Measurements from ENCODE around the gene IFRD1. TPM values are rescaled to one million over a fixed set of nuclear protein-coding genes. Genes with fewer than 3 reads are reported as not detected.

Gene IFRD1
- total and polyA plus RNA-seq, 12 donors = 20.5 to 86.2 (median 52.7) TPM

DNA sequence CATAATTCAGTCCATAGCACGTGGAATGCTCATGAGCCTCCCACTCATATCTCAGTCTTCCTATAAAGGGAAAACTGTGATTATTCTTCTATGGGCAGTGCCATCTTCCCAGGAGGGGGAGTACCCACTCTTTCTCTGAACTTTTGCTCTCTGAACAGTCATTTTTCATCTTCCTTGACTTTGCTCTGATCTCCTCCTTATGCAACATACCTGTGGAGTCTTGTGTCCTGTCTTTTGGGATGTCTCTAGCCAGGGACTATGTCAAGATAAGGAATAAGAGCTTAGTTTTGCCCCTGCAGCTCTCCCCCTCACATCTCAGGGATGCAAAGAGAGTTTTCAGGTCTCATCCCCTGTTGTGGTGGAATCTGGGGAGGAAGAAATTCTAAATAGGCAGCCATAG is 58.1 kb downstream of the IFRD1 start:
- Histone ChIP-seq H3K27ac (no peak overlapping the region), H3K36me3 (replicated peaks in 1 of 2) (no peaks in the 10 kb centered on the region), H3K9me3 (replicated peaks in 1 of 3) (no peaks in the 10 kb centered on the region), H3K4me1 (replicated peaks in 1 of 2) (no peaks in the 10 kb centered on the region), H3K27me3 (no peaks in the 10 kb centered on the region), H3K4me3 (no peak overlapping the region)
- no peak for DNase-seq
- TF ChIP-seq, protein P1, sequence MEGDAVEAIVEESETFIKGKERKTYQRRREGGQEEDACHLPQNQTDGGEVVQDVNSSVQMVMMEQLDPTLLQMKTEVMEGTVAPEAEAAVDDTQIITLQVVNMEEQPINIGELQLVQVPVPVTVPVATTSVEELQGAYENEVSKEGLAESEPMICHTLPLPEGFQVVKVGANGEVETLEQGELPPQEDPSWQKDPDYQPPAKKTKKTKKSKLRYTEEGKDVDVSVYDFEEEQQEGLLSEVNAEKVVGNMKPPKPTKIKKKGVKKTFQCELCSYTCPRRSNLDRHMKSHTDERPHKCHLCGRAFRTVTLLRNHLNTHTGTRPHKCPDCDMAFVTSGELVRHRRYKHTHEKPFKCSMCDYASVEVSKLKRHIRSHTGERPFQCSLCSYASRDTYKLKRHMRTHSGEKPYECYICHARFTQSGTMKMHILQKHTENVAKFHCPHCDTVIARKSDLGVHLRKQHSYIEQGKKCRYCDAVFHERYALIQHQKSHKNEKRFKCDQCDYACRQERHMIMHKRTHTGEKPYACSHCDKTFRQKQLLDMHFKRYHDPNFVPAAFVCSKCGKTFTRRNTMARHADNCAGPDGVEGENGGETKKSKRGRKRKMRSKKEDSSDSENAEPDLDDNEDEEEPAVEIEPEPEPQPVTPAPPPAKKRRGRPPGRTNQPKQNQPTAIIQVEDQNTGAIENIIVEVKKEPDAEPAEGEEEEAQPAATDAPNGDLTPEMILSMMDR (IDR thresholded peaks at IDR 0.05) = no peak
- no peak for TF ChIP-seq POLR2A (IDR thresholded peaks at IDR 0.05)
- 73 to 88% (median 81%) methylated on average over 1 of the region's 1 CpG for WGBS, 4 donors
- intact Hi-C loops (cut with DNase I) = no loop called here

DNA sequence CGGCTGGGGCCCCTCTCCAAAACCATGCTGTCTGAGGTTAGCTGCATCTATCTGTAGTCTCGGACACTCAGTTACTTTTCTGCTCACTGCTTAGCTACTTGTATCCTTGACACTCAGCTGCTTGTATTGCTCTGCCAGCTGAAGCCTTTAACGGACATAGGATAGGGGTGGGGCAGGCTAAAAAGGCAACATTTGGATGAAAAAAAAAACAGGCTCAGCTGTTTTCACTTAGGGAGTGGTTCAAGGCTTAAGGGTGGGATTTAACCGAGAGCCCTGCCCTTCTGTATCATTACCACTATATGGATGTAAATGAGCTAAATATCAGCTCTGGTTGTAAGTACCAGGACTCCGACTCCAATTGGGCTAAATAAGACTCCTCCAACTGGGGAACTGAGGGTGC is 59.1 kb downstream of the IFRD1 start:
- 64 to 76% (median 74%) methylated on average over 5 of the region's 5 CpGs for WGBS, 4 donors
- Histone ChIP-seq H3K4me3 (no peak overlapping the region), H3K27ac (no peak overlapping the region), H3K27me3 (no peaks in the 10 kb centered on the region), H3K9me3 (replicated peaks in 1 of 3) (no peaks in the 10 kb centered on the region), H3K36me3 (replicated peaks in 1 of 2) (no peaks in the 10 kb centered on the region), H3K4me1 (replicated peaks in 1 of 2) (no peaks in the 10 kb centered on the region)
- DNase-seq = no peak
- TF ChIP-seq POLR2A (IDR thresholded peaks at IDR 0.05) = no peak
- TF ChIP-seq, protein P1 (IDR thresholded peaks at IDR 0.05) = no peak
- intact Hi-C loops (cut with DNase I) = no loop called here

- 70 to 84% (median 77%) methylated on average over 5 of the region's 5 CpGs for WGBS, 4 donors
- H3K4me3 ChIP-seq = no peak overlapping the region
- no peaks in the 10 kb centered on the region for H3K4me1 ChIP-seq (replicated peaks in 1 of 2)
- no peak for DNase-seq
- no peaks in the 10 kb centered on the region for H3K36me3 ChIP-seq (replicated peaks in 1 of 2)
- intact Hi-C loops (cut with DNase I) = no loop called here
- TF ChIP-seq POLR2A (IDR thresholded peaks at IDR 0.05) = no peak
- TF ChIP-seq, protein P1 (IDR thresholded peaks at IDR 0.05) = no peak
- no peak overlapping the region for H3K27ac ChIP-seq
- H3K9me3 ChIP-seq (replicated peaks in 1 of 3) = no peaks in the 10 kb centered on the region
- no peaks in the 10 kb centered on the region for H3K27me3 ChIP-seq
These were observed 59.9 kb downstream of the IFRD1 start for GRCh38 chr7:112510001-112510742.

- H3K4me3 ChIP-seq = no peak overlapping the region
- intact Hi-C loops (cut with DNase I) = no loop called here
These were observed 60.5 kb downstream of the IFRD1 start for GRCh38 chr7:112510743-112511110.

More at GRCh38 chr7:112510743-112511110, 60.5 kb downstream of the IFRD1 start:
- Histone ChIP-seq H3K4me1 (replicated peaks in 1 of 2) (no peaks in the 10 kb centered on the region), H3K36me3 (replicated peaks in 1 of 2) (no peaks in the 10 kb centered on the region), H3K9me3 (replicated peaks in 1 of 3) (no peaks in the 10 kb centered on the region), H3K27ac (no peak overlapping the region), H3K27me3 (no peaks in the 10 kb centered on the region)
- DNase-seq = no peak
- TF ChIP-seq POLR2A (IDR thresholded peaks at IDR 0.05) = no peak
- TF ChIP-seq, protein P1 (IDR thresholded peaks at IDR 0.05) = no peak
